HCT116 (cell line): ENCODE measurements around the gene IQCB1. TPM values are rescaled to one million over a fixed set of nuclear protein-coding genes. Genes with fewer than 3 reads are reported as not detected.

ENCODE experiments used
- ATAC-seq: fragments of 200-7000 bp; cut with Tn5 transposase; 2 replicates; pipeline ENCODE4 v1.9.1; 2020; ENCODE audit warnings: mild to moderate bottlenecking, moderate library complexity
- BruUV-seq: library from RNA; stranded (reverse); fragments of 400-500 nt; replicated peaks from 2 replicates; lab custom pipeline; 2021; lab: Mats Ljungman, UMichigan
- CTCF ChIA-PET: fragments of 300-600 bp; sonication (Branson Sonifier 250); formaldehyde crosslinking; loops from one replicate; lab custom pipeline; 2021; ENCODE audit warnings: antibody characterized with exemption; lab: Charles Lee
- POLR2A ChIA-PET: fragments of 300-600, 350-600 bp; sonication (Branson Sonifier 250); formaldehyde crosslinking; loops from one replicate; lab custom pipeline; 2021; ENCODE audit warnings: antibody characterized with exemption; lab: Charles Lee
- RAD21 ChIA-PET, 2 experiments: fragments of 300-600 bp; sonication (Branson Sonifier 250); formaldehyde crosslinking; loops; one replicate each; lab custom pipeline; 2023; ENCODE audit warnings: low total read pairs in 2 of 2; ENCODE audit not compliant: uncharacterized antibody in 2 of 2, unreplicated experiment in 2 of 2, low non-redundant PET in 1 of 2; lab: Charles Lee
- DNase-seq: peaks from one replicate; pipeline ENCODE4 v3.0.0-alpha.2; 2010; ENCODE audit warnings: low read depth, low spot score
- H2AFZ ChIP-seq: fragments of 200-600 bp; shearing (Covaris generic), sonication (generic); 2 replicates; pipeline ENCODE4 v1.6.1; 2017; ENCODE audit warnings: low read depth, mixed run types, mixed read lengths, antibody characterized with exemption, low read length; ENCODE audit not compliant: poor library complexity, severe bottlenecking
- H3K27ac ChIP-seq: 2 replicates; pipeline ENCODE4 v1.5.1; 2012; ENCODE audit warnings: low read depth, low read length
- H3K27me3 ChIP-seq: fragments of 200-600 bp; sonication (generic); 2 replicates; pipeline ENCODE4 v1.6.1; 2016; ENCODE audit warnings: mixed run types, low read length, mixed read lengths; ENCODE audit not compliant: insufficient read depth
- H3K36me3 ChIP-seq, 2 experiments: fragments of 200-500 bp in 1 of 2; fragments of 200-600 bp in 1 of 2; sonication (Bioruptor generic) in 1 of 2; sonication (generic) in 1 of 2; 2 replicates each; pipeline versions ENCODE4 v1.5.1 to v1.6.1; 2014 to 2016; ENCODE audit warnings: low read length in 2 of 2, inconsistent platforms in 1 of 2, mixed read lengths in 1 of 2, mixed run types in 1 of 2; ENCODE audit not compliant: insufficient read depth in 2 of 2, control insufficient read depth in 1 of 2
- H3K4me1 ChIP-seq, 2 experiments: fragments of 200-600 bp in 1 of 2; sonication (generic) in 1 of 2; 2 replicates each; pipeline versions ENCODE4 v1.5.1 to v1.6.1; 2012 to 2017; ENCODE audit warnings: low read length in 2 of 2, inconsistent platforms in 1 of 2, mild to moderate bottlenecking in 1 of 2, mixed read lengths in 1 of 2, mixed run types in 1 of 2, moderate library complexity in 1 of 2; ENCODE audit not compliant: insufficient read depth in 2 of 2, control insufficient read depth in 1 of 2
- H3K4me2 ChIP-seq: fragments of 200-600 bp; sonication (generic); 2 replicates; pipeline ENCODE4 v1.6.1; 2017; ENCODE audit warnings: mixed run types, low read length, mixed read lengths
- H3K4me3 ChIP-seq, 2 experiments: fragments of 200-600 bp in 1 of 2; sonication (generic) in 1 of 2; replicated peaks in 1 of 2; 2 replicates each; pipeline ENCODE4 v1.5.1; 2011 to 2016; ENCODE audit warnings: low read length in 2 of 2, control low read depth in 1 of 2, low read depth in 1 of 2, mild to moderate bottlenecking in 1 of 2, mixed read lengths in 1 of 2, mixed run types in 1 of 2
- H3K79me2 ChIP-seq: fragments of 200-600 bp; sonication (generic); 2 replicates; pipeline ENCODE4 v1.6.1; 2017; ENCODE audit warnings: mild to moderate bottlenecking, mixed run types, low read length, moderate library complexity, mixed read lengths; ENCODE audit not compliant: insufficient read depth
- H3K9ac ChIP-seq: fragments of 200-600 bp; sonication (generic); 2 replicates; pipeline ENCODE4 v1.6.1; 2016; ENCODE audit warnings: low read length, mixed read lengths
- H3K9me2 ChIP-seq: fragments of 200-600 bp; sonication (generic), shearing (Covaris generic); 2 replicates; pipeline ENCODE4 v1.6.1; 2017; ENCODE audit warnings: mixed run types, mild to moderate bottlenecking, moderate library complexity; ENCODE audit not compliant: insufficient read depth
- H3K9me3 ChIP-seq, 2 experiments: fragments of 200-500 bp in 1 of 2; fragments of 200-600 bp in 1 of 2; sonication (Bioruptor generic) in 1 of 2; sonication (generic) in 1 of 2; 2 replicates each; pipeline ENCODE4 v1.6.1; 2014 to 2017; ENCODE audit warnings: low read length in 2 of 2, mixed read lengths in 2 of 2, inconsistent platforms in 1 of 2, low read depth in 1 of 2, mild to moderate bottlenecking in 1 of 2, mixed run types in 1 of 2, moderate library complexity in 1 of 2; ENCODE audit not compliant: control insufficient read depth in 1 of 2, insufficient read depth in 1 of 2
- H4K20me1 ChIP-seq: fragments of 200-600 bp; sonication (generic), shearing (Covaris generic); 2 replicates; pipeline ENCODE4 v1.6.1; 2017; ENCODE audit warnings: mixed run types, mild to moderate bottlenecking, moderate library complexity; ENCODE audit not compliant: insufficient read depth
- CEBPB ChIP-seq: IDR thresholded peaks from 2 replicates; pipeline ENCODE4 v1.6.1; 2012; ENCODE audit warnings: low read depth
- MAX ChIP-seq: IDR thresholded peaks from 2 replicates; pipeline ENCODE4 v1.6.1; 2012
- RAD21 ChIP-seq: IDR thresholded peaks from 2 replicates; pipeline ENCODE4 v1.6.1; 2012; ENCODE audit warnings: low read depth, mild to moderate bottlenecking
- SIN3A ChIP-seq: IDR thresholded peaks from 2 replicates; pipeline ENCODE4 v1.6.1; 2012; ENCODE audit warnings: low read depth
- SP1 ChIP-seq: IDR thresholded peaks from 2 replicates; pipeline ENCODE4 v1.6.1; 2012; ENCODE audit warnings: low read depth
- TCF7L2 ChIP-seq: IDR thresholded peaks from 2 replicates; pipeline ENCODE4 v1.7.0; 2011; ENCODE audit warnings: borderline replicate concordance, inconsistent platforms; ENCODE audit not compliant: insufficient read depth, insufficient read length; ENCODE audit errors: extremely low read depth
- YY1 ChIP-seq: IDR thresholded peaks from 2 replicates; pipeline ENCODE4 v1.6.1; 2011; ENCODE audit warnings: low read length, low read depth, moderate library complexity, mild to moderate bottlenecking; ENCODE audit not compliant: insufficient replicate concordance; ENCODE audit errors: extremely low read depth
- ZFX ChIP-seq: fragments of 450-650 bp; IDR thresholded peaks from 2 replicates; pipeline ENCODE4 v1.6.1; 2017
- ZNF274 ChIP-seq: fragments of 200-500 bp; sonication (Bioruptor generic); IDR thresholded peaks from 2 replicates; pipeline ENCODE4 v1.6.1; 2014; ENCODE audit warnings: mild to moderate bottlenecking, low read depth, low read length, inconsistent platforms
- intact Hi-C: fragments of 100-400 bp; cut with micrococcal nuclease; formaldehyde crosslinking; loops from 2 replicates; pipeline ENCODE4 v1.10.0; 2022
- total RNA-seq: library from RNA; stranded (reverse); gene quantifications from one replicate; pipeline ENCODE4 v1.2.1, GENCODE V29; 2021; ENCODE audit not compliant: unreplicated experiment
- TF ChIP-seq, protein P1 (sequence below), 3 experiments: fragments of 200-600 bp in 1 of 3; sonication (generic) in 1 of 3; IDR thresholded peaks in 2 of 3; conservative IDR thresholded peaks in 1 of 3; 2 replicates each; pipeline ENCODE4 v1.5.1; 2012 to 2017; ENCODE audit warnings: low read depth in 2 of 3, low read length in 2 of 3, antibody characterized with exemption in 1 of 3, borderline replicate concordance in 1 of 3, control low read depth in 1 of 3, mild to moderate bottlenecking in 1 of 3, mixed read lengths in 1 of 3, mixed run types in 1 of 3, moderate library complexity in 1 of 3; ENCODE audit not compliant: insufficient read depth in 1 of 3
- TF ChIP-seq, protein P2 (sequence below): IDR thresholded peaks from 2 replicates; pipeline ENCODE4 v1.6.1; 2012; ENCODE audit warnings: low read depth
- TF ChIP-seq, protein P3 (sequence below): IDR thresholded peaks from 2 replicates; pipeline ENCODE4 v1.6.1; 2011; ENCODE audit warnings: mild to moderate bottlenecking, low read length, moderate library complexity; ENCODE audit not compliant: insufficient replicate concordance; ENCODE audit errors: extremely low read depth

The IQCB1 gene
- total RNA-seq, 1 experiment from 2014 or later: 22.2 TPM

DNA sequence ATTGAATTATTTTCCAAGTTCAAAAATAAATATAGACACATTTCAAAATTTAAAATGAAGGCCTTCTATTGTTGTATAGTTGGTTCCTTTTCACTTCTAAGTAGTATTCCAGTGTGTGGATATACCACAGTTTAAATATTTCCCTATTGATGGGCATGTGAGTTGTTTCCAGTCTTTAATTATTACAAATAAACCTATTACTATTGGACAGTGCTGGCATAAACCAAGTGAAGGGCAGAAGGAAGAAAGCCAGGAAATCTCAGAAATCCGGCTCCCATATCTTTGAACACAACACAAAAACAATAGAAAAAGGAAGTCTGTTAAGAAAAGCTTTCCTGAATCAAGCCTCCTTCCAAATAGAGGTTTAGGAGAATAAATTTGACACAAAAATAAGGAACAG lies 111.4 kb downstream of the IQCB1 start (continued):
- TF ChIP-seq, protein P1, sequence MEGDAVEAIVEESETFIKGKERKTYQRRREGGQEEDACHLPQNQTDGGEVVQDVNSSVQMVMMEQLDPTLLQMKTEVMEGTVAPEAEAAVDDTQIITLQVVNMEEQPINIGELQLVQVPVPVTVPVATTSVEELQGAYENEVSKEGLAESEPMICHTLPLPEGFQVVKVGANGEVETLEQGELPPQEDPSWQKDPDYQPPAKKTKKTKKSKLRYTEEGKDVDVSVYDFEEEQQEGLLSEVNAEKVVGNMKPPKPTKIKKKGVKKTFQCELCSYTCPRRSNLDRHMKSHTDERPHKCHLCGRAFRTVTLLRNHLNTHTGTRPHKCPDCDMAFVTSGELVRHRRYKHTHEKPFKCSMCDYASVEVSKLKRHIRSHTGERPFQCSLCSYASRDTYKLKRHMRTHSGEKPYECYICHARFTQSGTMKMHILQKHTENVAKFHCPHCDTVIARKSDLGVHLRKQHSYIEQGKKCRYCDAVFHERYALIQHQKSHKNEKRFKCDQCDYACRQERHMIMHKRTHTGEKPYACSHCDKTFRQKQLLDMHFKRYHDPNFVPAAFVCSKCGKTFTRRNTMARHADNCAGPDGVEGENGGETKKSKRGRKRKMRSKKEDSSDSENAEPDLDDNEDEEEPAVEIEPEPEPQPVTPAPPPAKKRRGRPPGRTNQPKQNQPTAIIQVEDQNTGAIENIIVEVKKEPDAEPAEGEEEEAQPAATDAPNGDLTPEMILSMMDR (IDR thresholded peaks at IDR 0.05 in 2 of 3, conservative IDR thresholded peaks at IDR 0.05 in 1 of 3; ENCODE audit: borderline replicate concordance in 1 of 3, insufficient read depth in 1 of 3, low read depth in 2 of 3, low read length in 2 of 3): no peak
- TF ChIP-seq ZFX (no peak), RAD21 (no peak), CEBPB (no peak)
- TF ChIP-seq, protein P2, sequence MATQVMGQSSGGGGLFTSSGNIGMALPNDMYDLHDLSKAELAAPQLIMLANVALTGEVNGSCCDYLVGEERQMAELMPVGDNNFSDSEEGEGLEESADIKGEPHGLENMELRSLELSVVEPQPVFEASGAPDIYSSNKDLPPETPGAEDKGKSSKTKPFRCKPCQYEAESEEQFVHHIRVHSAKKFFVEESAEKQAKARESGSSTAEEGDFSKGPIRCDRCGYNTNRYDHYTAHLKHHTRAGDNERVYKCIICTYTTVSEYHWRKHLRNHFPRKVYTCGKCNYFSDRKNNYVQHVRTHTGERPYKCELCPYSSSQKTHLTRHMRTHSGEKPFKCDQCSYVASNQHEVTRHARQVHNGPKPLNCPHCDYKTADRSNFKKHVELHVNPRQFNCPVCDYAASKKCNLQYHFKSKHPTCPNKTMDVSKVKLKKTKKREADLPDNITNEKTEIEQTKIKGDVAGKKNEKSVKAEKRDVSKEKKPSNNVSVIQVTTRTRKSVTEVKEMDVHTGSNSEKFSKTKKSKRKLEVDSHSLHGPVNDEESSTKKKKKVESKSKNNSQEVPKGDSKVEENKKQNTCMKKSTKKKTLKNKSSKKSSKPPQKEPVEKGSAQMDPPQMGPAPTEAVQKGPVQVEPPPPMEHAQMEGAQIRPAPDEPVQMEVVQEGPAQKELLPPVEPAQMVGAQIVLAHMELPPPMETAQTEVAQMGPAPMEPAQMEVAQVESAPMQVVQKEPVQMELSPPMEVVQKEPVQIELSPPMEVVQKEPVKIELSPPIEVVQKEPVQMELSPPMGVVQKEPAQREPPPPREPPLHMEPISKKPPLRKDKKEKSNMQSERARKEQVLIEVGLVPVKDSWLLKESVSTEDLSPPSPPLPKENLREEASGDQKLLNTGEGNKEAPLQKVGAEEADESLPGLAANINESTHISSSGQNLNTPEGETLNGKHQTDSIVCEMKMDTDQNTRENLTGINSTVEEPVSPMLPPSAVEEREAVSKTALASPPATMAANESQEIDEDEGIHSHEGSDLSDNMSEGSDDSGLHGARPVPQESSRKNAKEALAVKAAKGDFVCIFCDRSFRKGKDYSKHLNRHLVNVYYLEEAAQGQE: no peak

- RAD21 ChIA-PET: no interaction called here
- Histone ChIP-seq H3K79me2 (no peaks in the 10 kb centered on the region), H3K4me1 (no peaks in the 10 kb centered on the region), H3K4me3 (no peak overlapping the region), H4K20me1 (0 out of 2 replicates have a peak, but pooled peaks cover 4% of the 10 kb centered on the region), H3K4me2 (no peak overlapping the region), H3K27ac (no peak overlapping the region), H3K9me2 (no peaks in the 10 kb centered on the region), H2AFZ (no peak overlapping the region), H3K27me3 (no peaks in the 10 kb centered on the region), H3K36me3 (peaks cover 14 to 31% of the 10 kb centered on the region in 2 experiments; a peak in 3 of 4 replicates), H3K9me3 (no peaks in the 10 kb centered on the region), H3K9ac (no peak overlapping the region)
- POLR2A ChIA-PET: no interaction called here
- no TSS peak for BruUV-seq
- CTCF ChIA-PET: no interaction called here
- DNase-seq (no peak), ATAC-seq (no peak)
- intact Hi-C loops: no loop called here
- TF ChIP-seq TCF7L2: no peak
- TF ChIP-seq MAX: no peak
- TF ChIP-seq, protein P3, sequence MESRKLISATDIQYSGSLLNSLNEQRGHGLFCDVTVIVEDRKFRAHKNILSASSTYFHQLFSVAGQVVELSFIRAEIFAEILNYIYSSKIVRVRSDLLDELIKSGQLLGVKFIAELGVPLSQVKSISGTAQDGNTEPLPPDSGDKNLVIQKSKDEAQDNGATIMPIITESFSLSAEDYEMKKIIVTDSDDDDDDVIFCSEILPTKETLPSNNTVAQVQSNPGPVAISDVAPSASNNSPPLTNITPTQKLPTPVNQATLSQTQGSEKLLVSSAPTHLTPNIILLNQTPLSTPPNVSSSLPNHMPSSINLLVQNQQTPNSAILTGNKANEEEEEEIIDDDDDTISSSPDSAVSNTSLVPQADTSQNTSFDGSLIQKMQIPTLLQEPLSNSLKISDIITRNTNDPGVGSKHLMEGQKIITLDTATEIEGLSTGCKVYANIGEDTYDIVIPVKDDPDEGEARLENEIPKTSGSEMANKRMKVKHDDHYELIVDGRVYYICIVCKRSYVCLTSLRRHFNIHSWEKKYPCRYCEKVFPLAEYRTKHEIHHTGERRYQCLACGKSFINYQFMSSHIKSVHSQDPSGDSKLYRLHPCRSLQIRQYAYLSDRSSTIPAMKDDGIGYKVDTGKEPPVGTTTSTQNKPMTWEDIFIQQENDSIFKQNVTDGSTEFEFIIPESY: no peak
- no peak for TF ChIP-seq SIN3A
- no peak for TF ChIP-seq ZNF274
- no peak for TF ChIP-seq SP1
- no peak for TF ChIP-seq ZFX
- TF ChIP-seq, protein P2: no peak
- TF ChIP-seq YY1: no peak
These were observed 112.4 kb downstream of the IQCB1 start for GRCh38 chr3:121722411-121722810.
